Measurements from ENCODE around the gene NTN4.
"Not testable (repeated sequence)": the region's sequence is repeated elsewhere in the genome, so short reads cannot be mapped to it uniquely, and the experiment has no call there.

Gene NTN4

DNA sequence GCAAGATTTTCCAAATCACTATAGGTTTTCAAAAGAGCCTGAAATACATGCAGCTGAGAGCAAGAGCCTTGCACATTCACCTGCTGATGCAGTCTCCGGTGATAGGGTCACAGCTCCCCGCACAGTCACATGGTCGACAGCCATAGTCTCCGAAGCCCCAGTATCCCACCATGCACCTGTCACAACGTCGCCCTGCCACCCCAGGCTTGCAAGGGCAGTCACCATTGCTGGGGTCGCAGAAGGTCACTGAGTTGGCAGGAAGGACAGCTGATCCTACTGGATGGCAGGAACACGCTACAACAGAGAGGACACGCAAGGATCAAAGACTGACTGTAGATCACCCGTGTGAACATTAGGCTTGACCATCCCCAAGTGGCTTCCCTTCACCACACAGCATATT is 107.1 kb downstream of the NTN4 start:
- no peak overlapping the region for H3K4me3 ChIP-seq (ENCODE audit: low read length)
- no peak for DNase-seq (ENCODE audit: low read depth, low spot score)

DNA sequence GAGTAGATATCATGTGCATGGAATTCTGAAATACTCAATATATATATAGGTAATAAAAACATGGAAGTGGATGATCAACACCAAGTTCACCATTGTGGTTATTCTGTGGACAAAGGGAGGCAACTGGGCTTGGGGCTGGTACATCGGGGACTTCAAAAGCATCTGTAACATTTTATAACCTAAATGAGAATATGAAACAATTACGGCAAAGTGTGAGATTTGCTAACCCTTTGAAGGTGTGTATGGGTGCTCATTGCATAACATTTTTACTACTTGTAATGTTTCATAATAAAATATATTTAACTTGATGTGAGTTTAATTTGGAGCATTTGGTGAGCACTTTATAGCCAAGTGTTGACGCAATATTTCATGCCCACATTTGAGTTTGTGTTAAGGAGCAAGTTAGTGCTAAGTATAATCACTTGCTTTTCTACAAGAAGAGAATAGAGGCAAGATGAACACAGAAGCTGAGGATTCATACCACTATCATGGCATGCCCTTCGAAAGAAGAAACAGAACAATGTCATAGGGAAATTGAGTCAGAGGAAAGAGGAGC is 109.3 kb downstream of the NTN4 start:
- no peak overlapping the region for H3K4me3 ChIP-seq (ENCODE audit: low read length)
- no peak for DNase-seq (ENCODE audit: low read depth, low spot score)

DNA sequence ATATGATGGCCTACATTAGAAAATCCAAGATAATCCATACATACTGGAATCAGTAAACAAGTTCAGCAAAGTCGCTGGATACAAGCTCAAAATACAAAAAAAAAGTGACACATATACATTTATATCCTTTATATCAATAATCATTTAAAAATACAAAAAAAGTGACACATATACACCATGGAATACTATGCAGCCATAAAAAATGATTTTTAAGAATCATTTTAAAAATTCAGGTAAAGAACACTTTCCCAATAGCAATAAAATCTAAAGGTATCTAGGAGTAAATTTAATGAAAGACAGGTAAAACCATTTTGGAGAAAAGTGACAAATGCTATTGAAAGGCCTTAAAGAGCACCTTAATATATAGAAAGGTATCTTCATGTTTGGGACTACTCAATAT is 111.9 kb downstream of the NTN4 start:
- no peak for DNase-seq (ENCODE audit: low read depth, low spot score)

DNA sequence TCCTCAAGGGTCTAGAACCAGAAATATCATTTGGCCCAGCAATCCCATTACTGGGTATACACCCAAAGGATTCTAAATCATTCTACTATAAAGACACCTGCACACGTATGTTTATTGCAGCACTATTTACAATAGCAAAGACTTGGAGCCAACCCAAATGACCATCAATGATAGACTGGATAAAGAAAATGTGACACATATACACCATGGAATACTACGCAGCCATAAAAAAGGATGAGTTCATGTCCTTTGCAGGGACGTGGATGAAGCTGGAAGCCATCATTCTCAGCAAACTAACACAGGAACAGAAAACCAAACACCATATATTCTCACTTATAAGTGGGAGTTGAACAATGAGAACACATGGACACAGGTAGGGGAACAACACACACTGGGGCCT is 112.8 kb downstream of the NTN4 start:
- not testable (repeated sequence) for DNase-seq (ENCODE audit: low read depth, low spot score); H3K4me3 ChIP-seq (ENCODE audit: low read length)

More for the DNA sequence above, 111.9 kb downstream of the NTN4 start:
- H3K4me3 ChIP-seq (ENCODE audit: low read length): no peak overlapping the region

DNA sequence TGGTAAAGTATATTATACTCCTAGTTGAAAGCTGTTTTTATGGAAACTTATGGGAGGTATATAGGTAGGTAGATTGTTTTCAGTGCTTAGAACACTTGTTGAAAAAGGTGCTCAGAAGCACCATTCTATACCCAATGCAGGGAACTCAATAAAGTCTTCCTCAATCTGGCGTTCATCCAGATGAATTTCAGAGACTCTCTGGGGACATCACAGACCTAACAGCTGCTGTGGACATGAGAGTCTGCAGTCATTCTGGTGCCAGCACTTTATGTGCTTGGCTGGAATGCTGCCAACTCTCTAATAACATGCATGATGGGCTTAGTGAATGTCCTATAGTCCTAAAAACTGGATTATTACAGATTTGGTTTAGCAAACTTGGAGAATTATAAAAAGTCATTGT is 115.9 kb downstream of the NTN4 start:
- no peak for DNase-seq (ENCODE audit: low read depth, low spot score)
- no peak overlapping the region for H3K4me3 ChIP-seq (ENCODE audit: low read length)

DNA sequence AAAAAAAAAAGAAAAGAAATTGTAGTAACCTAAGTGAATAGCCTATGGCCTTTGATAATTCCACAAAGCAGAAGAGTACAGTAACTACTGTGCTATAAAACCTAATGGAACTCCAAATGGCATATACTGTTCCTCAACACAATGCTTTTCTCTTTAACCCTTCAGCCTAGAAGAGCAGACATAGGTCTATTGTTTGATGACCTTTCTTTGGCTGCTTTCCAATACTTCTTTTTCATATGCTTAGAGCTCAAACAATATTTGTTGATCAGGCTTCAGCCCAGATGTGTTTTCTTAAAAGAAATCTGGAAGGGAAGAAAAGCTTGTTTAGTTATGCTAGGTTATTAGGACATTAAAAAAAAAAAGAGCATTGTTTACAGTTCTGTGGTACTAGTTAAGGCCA is 116.4 kb downstream of the NTN4 start:
- no peak overlapping the region for H3K4me3 ChIP-seq (ENCODE audit: low read length)
- DNase-seq (ENCODE audit: low read depth, low spot score): no peak

DNA sequence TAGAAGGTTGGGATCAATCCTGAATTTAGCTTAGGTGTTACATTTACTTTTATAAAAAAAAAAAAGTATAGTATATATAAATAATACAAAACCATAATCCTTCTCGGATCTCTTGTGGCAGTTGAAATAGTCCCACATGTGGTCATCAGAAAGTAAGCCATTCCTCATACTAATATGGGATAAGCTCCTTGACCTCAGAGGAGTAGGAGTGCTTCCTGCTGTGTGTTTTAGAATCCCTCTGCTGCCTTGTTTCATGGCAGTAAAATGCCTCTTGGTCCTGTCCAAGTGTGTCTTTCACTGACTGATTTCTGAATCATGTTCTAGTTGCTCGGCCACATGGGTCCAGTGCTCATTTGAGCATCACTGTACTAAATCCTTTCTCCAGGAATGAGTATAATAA is 117.0 kb downstream of the NTN4 start:
- H3K4me3 ChIP-seq (ENCODE audit: low read length): no peak overlapping the region
- no peak for DNase-seq (ENCODE audit: low read depth, low spot score)

DNA sequence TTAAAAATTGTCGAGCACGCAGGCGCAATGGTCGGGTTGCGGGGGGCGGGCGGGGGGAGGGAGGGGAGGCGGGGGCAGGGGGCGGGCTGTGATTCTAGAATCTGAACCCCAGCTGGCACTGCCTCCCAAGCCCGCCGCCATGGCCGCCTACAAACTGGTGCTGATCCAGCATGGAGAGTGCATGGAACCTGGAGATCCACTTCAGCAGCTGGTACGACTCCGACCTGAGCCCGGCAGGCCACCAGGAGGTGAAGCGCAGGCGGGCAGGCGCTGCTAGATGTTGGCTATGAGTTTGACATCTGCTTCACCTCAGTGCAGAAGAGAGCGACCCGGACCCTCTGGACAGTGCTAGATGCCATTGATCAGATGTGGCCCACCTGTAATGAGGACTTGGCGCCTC is 118.4 kb downstream of the NTN4 start:
- H3K4me3 ChIP-seq (ENCODE audit: low read length): no peak overlapping the region
- DNase-seq (ENCODE audit: low read depth, low spot score): no peak

DNA sequence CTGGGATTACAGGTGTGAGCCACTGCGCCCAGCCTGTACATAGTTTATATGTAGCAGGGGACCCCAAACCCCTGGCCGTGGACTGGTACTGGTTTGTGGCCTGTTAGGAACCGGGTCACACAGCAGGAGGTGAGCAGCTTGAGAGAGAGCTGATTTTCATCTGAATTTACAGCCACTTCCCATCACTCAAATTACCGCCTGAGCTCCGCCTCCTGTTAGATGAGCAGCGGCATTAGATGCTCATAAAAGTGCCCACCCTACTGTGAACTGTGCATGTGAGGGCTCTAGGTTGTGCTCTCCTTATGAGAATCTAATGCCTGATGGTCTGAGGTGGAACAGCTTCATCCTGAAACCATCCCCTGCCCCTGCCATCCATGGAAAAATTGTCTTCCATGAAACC is 119.3 kb downstream of the NTN4 start:
- DNase-seq (ENCODE audit: low read depth, low spot score): no peak
- H3K4me3 ChIP-seq (ENCODE audit: low read length): no peak overlapping the region

DNA sequence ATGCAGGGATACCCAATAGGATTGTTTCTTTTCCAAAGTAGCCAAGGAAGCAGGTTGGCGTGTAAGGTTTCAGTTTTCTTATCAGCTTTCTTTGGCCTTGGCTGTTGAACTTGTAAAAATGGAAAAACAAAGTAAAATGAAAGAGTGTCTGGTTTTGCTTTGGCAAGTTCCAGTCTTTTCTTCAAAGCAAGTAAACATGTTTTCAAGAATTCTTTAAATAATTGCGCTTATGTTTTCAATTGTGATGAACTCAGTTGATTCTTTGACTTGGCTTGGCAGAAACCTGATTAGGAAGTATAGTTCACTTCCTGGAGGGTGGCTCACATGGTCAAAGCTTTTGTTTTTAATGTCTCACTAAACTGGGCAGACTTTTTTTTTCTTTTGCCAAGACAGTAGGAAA is 127.0 kb downstream of the NTN4 start:
- H3K4me3 ChIP-seq (ENCODE audit: low read length): no peak overlapping the region
- no peak for DNase-seq (ENCODE audit: low read depth, low spot score)

DNA sequence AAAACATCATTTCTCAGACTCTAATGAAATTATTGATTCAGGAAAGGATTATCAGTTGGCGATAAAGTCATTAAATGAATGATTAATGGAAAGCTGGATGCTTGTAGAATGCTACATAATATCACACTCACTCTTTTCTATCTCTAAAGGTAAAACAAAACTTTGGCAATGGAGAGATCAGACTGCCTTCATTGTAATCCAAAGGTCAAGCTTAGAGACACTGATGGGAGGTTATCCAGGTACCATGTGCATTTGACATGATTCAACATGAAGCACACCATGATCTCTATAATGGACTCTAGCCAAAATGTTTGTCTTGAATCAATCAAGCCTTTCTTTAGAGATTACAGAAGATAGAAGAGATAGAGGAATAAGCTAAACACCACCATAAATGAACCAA is 129.2 kb downstream of the NTN4 start:
- no peak for DNase-seq (ENCODE audit: low read depth, low spot score)
- H3K4me3 ChIP-seq (ENCODE audit: low read length): no peak overlapping the region

DNA sequence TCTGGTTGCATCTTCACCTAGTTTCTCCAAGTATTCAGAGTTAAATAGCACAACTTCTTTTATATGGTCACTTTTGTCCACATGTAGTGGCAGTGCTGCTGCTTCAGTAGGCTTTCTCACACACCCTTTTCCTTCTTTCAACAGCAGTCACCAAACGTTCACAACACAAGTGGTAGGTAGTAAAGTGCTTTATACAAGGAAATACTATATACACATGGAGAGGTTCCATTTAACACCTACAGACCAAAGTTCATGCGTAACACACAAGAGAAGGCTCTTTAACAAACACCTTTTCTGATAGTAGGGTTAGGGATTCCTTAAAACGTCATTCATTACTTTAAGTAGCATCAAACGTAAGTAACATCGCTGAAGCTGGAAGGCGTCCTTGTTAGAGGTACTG is 132.2 kb downstream of the NTN4 start:
- DNase-seq (ENCODE audit: low read depth, low spot score): no peak
- H3K4me3 ChIP-seq (ENCODE audit: low read length): no peak overlapping the region

DNA sequence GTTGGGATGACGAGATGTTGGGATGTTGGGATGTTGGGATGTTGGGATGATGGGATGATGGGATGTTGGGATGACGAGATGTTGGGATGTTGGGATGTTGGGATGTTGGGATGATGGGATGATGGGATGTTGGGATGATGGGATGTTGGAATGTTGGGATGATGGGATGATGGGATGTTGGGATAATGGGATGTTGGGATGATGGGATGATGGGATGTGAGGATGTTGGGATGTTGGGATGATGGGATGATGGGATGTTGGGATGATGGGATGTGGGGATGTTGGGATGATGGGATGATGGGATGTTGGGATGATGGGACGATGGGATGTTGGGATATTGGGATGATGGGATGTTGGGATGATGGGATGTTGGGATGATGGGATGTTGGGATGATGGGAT is 135.9 kb downstream of the NTN4 start:
- DNase-seq (ENCODE audit: low read depth, low spot score); H3K4me3 ChIP-seq (ENCODE audit: low read length): not testable (repeated sequence)

DNA sequence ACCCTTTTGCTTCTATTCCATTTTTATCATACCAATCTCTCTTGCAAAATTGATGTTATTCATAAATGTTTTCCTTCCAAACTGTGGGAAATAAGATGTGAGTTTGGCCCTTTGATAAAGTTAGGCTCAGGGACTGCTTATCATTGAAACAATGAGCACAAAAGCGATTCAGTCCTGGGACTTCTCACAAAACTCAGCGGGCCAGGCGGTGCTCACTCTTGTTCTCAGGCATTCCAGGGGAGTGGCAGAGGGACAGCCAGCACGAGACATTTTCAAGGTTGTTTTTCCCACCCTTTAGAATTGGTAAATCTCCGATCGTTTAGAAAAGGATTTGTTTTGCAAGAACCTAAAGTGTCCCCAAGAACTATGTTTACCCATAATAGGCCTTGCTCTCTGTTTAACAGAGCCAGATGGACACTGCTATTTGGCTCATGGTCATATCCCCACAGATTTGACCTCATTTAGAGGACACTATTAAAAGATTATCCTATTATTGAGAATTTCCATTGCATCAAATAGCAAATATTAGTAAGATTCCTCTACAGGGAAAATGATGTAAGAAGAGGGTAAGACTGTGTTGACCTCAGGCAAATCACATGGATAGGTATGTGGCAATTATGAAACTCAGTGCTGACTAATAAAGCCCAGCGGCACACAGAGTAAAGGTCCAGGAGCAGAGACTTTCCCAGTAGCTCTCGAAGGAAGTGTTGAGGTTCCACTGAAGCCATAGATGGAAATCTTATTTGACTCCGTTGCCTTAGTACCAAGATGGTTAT is 136.6 kb downstream of the NTN4 start:
- no peak for DNase-seq (ENCODE audit: low read depth, low spot score)
- H3K4me3 ChIP-seq (ENCODE audit: low read length): no peak overlapping the region

DNA sequence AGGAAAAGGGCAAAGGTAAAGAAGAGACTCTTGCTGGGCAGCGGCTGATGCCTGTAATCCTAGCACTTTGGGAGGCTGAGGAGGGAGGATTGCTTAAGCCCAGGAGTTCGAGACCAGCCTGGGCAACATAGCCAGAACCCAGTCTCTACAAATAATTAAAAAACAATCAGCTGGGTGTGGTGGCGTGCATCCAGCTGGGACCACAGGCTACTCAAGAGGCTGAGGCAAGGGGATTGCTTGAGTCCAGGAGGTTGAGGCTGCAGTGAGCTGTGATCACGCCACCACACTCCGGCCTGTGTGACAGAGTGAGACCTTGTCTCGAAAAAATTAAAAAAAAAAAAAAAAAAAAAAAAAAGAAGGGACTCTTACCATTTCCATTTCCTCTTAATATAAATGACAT is 138.9 kb downstream of the NTN4 start:
- H3K4me3 ChIP-seq (ENCODE audit: low read length): no peak overlapping the region
- no peak for DNase-seq (ENCODE audit: low read depth, low spot score)

DNA sequence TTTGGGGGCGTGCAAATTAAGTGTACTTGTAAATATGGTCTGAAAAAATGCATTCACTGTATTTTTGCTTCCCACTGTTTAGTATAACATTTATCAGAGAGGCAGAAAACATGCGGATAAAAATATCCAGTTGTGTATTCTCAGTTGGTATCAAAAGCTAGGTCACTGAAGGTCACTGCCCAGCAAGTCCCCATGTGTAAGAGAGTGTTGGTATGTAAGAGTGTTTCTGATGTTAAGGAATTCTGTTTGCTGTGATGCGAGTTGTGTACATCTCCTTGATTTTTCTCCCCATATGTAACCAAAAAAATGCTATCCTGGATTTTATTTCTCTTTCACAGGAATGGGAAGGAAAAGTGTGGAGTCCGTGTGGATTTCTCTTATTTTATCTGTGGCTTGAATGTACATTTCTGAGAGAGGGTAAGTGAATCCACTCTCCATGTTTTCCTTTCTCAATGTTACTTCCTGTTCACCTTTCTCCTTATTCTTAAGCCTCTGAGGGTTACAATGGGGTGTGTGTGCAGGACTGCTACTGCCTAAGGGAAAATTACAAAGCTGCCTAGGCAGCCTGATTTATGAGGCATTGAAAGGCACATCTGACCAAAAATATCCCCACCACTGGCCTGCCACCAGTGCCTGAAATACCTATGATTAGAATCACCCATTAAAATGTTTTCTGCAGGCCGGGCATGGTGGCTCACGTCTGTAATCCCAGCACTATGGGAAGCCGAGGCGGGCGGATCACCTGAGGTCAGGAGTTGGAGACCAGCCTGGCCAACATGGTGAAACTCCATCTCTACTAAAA is 141.4 kb downstream of the NTN4 start:
- no peak overlapping the region for H3K4me3 ChIP-seq (ENCODE audit: low read length)
- no peak for DNase-seq (ENCODE audit: low read depth, low spot score)

DNA sequence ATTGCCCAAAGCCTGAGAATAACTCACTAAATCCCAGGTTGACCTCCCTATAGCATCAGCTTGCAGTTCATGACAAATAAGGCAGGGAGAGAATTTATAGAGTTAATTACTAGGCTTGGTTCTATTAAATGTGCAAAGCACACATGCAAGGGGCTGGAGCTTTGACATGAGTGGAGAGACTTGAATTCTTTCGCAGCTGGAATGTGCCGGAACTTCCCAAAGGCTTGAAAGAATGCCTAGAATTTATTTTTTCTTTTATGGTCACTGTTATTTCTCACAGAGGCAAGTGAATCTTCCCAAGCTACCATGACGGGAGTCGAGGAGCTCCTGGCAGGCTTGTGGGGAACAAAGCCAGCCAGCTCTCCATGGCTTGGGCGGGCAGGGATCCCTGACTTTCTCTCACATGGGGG is 143.8 kb downstream of the NTN4 start:
- no peak for DNase-seq (ENCODE audit: low read depth, low spot score)
- H3K4me3 ChIP-seq (ENCODE audit: low read length): no peak overlapping the region

DNA sequence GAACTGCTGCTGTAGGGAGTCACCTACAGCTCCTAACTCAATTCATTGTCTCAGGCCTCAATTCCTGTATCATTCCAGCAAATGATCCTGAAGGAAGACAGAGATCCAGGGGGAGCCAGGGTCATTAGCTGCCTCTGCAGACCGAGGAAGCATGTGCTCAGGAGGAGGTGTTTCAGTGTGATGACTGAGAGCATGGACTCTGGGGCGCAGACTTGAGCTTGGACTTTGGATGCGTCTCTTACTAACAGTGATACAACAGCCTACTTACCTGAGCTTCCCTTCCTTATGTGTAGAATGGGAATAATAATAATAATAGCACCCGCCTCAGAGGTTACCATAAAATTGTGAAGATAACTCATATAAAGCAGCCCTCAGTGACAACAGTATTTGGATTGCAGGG is 147.3 kb downstream of the NTN4 start:
- H3K4me3 ChIP-seq (ENCODE audit: low read length): no peak overlapping the region
- DNase-seq (ENCODE audit: low read depth, low spot score): no peak

DNA sequence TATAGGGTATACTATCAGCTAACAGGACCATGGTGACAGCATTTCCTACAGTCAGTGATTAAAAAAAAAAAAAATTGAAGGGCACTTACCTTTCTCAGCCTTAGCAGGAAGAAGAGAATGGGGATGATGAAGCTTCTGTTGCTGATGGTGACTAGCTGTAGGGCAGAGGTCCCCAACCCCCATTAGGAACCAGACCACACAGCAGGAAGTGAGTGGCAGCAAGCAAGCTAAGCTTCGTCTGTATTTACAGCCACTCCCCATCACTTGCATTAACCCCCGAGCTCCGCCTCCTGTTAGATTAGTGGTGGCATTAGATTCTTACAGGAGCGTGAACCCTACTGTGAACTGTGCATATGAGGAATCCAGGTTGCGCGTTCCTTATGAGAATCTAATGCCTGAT is 148.0 kb downstream of the NTN4 start:
- peak; percentile 36 for DNase-seq (ENCODE audit: low read depth, low spot score)
- H3K4me3 ChIP-seq (ENCODE audit: low read length): no peak overlapping the region

DNA sequence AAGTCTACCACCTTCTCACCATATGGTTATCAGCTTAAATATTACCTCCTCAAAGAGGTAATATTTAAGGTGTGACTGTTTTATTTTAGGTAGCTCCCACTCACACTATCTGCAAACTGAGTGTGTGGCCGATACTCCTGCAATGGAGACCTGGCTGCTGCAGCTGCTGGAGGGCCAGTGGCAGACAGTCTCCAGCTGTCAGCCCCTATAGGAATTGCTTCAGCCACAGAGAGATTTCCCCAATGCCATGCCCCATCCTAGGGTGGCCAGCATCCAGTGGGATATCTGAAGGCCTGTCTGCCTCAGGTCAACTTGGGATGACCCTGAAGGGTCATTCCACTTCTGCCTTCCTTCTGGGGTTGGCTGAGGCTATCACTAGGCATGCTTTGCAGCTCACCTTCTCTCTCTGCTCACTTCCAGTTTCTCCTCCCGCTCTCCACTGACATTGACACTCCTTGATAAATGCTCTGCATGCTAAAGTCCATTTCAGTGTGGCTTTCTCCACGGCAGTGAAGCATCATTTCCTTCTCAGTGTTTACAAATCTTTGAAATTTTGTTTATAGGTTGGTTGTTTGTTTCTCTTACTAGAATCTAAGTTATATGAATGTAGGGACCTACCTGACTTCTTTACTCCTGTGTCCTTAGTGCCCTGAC is 149.1 kb downstream of the NTN4 start:
- H3K4me3 ChIP-seq (ENCODE audit: low read length): no peak overlapping the region
- no peak for DNase-seq (ENCODE audit: low read depth, low spot score)
